SU-DHL-6 (cell line): ENCODE results near the gene EPHA4.

Experiments used
- H2AFZ ChIP-seq: fragments of 200-600 bp; sonication (generic); 2 replicates; pipeline ENCODE4 v1.6.1; 2014; ENCODE audit warnings: low read depth, mild to moderate bottlenecking, moderate library complexity, mixed read lengths, antibody characterized with exemption, low read length; ENCODE audit not compliant: severe bottlenecking
- H3F3A ChIP-seq: fragments of 200-600 bp; shearing (Covaris generic); 2 replicates; pipeline ENCODE4 v1.6.0; 2016; ENCODE audit warnings: antibody characterized with exemption, mild to moderate bottlenecking; ENCODE audit not compliant: insufficient read depth
- H3K27ac ChIP-seq: fragments of 200-600 bp; sonication (generic); 2 replicates; pipeline ENCODE4 v1.5.1; 2016; ENCODE audit warnings: low read depth, mild to moderate bottlenecking, low read length, moderate library complexity, mixed read lengths
- H3K27me3 ChIP-seq: fragments of 200-600 bp; sonication (generic), shearing (Covaris generic); 2 replicates; pipeline ENCODE4 v1.6.0; 2014; ENCODE audit warnings: mild to moderate bottlenecking, low read length
- H3K36me3 ChIP-seq: fragments of 200-600 bp; sonication (generic); 2 replicates; pipeline ENCODE4 v1.6.1; 2014; ENCODE audit warnings: mild to moderate bottlenecking, low read length, mixed read lengths
- H3K4me2 ChIP-seq: fragments of 300-600, 200-600 bp; shearing (Covaris generic), sonication (generic); 2 replicates; pipeline ENCODE4 v1.6.0; 2014; ENCODE audit warnings: low read length, low read depth, mild to moderate bottlenecking; ENCODE audit not compliant: poor library complexity, severe bottlenecking
- H3K4me3 ChIP-seq: fragments of 200-600 bp; sonication (generic); 2 replicates; pipeline ENCODE4 v1.5.1; 2014; ENCODE audit warnings: antibody characterized with exemption, low read length, mild to moderate bottlenecking, mixed read lengths; ENCODE audit not compliant: insufficient read depth, poor library complexity, severe bottlenecking
- H3K79me2 ChIP-seq: fragments of 200-600 bp; sonication (generic); 2 replicates; pipeline ENCODE4 v1.6.1; 2014; ENCODE audit warnings: mild to moderate bottlenecking, low read length, moderate library complexity; ENCODE audit not compliant: insufficient read depth
- H3K9ac ChIP-seq: fragments of 200-600 bp; sonication (generic); 2 replicates; pipeline ENCODE4 v1.7.0; 2014; ENCODE audit warnings: mild to moderate bottlenecking, low read length
- H3K9me2 ChIP-seq: fragments of 200-600 bp; sonication (generic); replicated peaks from 2 replicates; pipeline ENCODE4 v1.6.1; 2014; ENCODE audit warnings: low read length; ENCODE audit not compliant: insufficient read depth
- H3K9me3 ChIP-seq: fragments of 200-600 bp; sonication (generic); 2 replicates; pipeline ENCODE4 v1.6.1; 2014; ENCODE audit warnings: low read length, mixed read lengths; ENCODE audit not compliant: insufficient read depth
- H4K20me1 ChIP-seq: fragments of 200-600 bp; sonication (generic); 2 replicates; pipeline ENCODE4 v1.6.1; 2014; ENCODE audit warnings: low read depth, mild to moderate bottlenecking, antibody characterized with exemption, low read length, moderate library complexity, mixed read lengths
- CTCF ChIP-seq: fragments of 200-600 bp; sonication (generic); IDR thresholded peaks from one replicate; pipeline ENCODE4 v1.5.1; 2017; ENCODE audit warnings: antibody characterized with exemption, mild to moderate bottlenecking, low read length, moderate library complexity; ENCODE audit not compliant: insufficient read depth, poor library complexity, severe bottlenecking
- EZH2phosphoT487 ChIP-seq: fragments of 200-600 bp; sonication (generic), shearing (Covaris generic); conservative IDR thresholded peaks from 2 replicates; pipeline ENCODE4 v1.6.1; 2018; ENCODE audit warnings: mild to moderate bottlenecking, antibody characterized with exemption, low read length, moderate library complexity, mixed read lengths

The EPHA4 gene

GRCh38 chr2:221596192-221596591 is 24.1 kb upstream of the EPHA4 start:
- Histone ChIP-seq H3K9ac (no peak overlapping the region), H4K20me1 (no peaks in the 10 kb centered on the region)
- TF ChIP-seq EZH2phosphoT487: no peak
- TF ChIP-seq CTCF: no peak

GRCh38 chr2:221590861-221591365 is 18.8 kb upstream of the EPHA4 start:
- Histone ChIP-seq H4K20me1 (no peaks in the 10 kb centered on the region), H3K27me3 (no peaks in the 10 kb centered on the region), H3K9ac (no peak overlapping the region), H3K9me2 (no peaks in the 10 kb centered on the region), H3K4me3 (no peak overlapping the region), H3K9me3 (no peaks in the 10 kb centered on the region), H3K36me3 (no peaks in the 10 kb centered on the region), H2AFZ (no peak overlapping the region), H3K79me2 (no peaks in the 10 kb centered on the region), H3K4me2 (no peak overlapping the region), H3F3A (no peaks in the 10 kb centered on the region), H3K27ac (no peak overlapping the region)
- TF ChIP-seq EZH2phosphoT487 (no peak), CTCF (no peak)

More at GRCh38 chr2:221596192-221596591, 24.1 kb upstream of the EPHA4 start:
- Histone ChIP-seq H3K27me3 (no peaks in the 10 kb centered on the region), H3K4me2 (no peak overlapping the region), H3K9me3 (no peaks in the 10 kb centered on the region), H3K9me2 (no peaks in the 10 kb centered on the region), H2AFZ (no peak overlapping the region), H3K27ac (no peak overlapping the region), H3K4me3 (no peak overlapping the region), H3K79me2 (no peaks in the 10 kb centered on the region), H3K36me3 (no peaks in the 10 kb centered on the region), H3F3A (no peaks in the 10 kb centered on the region)

- Histone ChIP-seq H3K9me3 (no peaks in the 10 kb centered on the region), H3K36me3 (no peaks in the 10 kb centered on the region), H3K4me2 (no peak overlapping the region), H2AFZ (no peak overlapping the region), H3K27ac (no peak overlapping the region), H3K27me3 (no peaks in the 10 kb centered on the region), H3K9me2 (no peaks in the 10 kb centered on the region), H3K4me3 (no peak overlapping the region), H3K9ac (no peak overlapping the region), H3K79me2 (no peaks in the 10 kb centered on the region), H4K20me1 (no peaks in the 10 kb centered on the region), H3F3A (no peaks in the 10 kb centered on the region)
- TF ChIP-seq EZH2phosphoT487 (no peak), CTCF (no peak)
Observed at GRCh38 chr2:221589696-221590095, 17.6 kb upstream of the EPHA4 start.
